ENCODE data around the gene TAOK1. TPM values are rescaled to one million over a fixed set of nuclear protein-coding genes. Genes with fewer than 3 reads are reported as not detected.

The TAOK1 gene
- total and polyA plus RNA-seq, 10 of the 15 experiments (the other 5 are each of a cell fraction or from before 2014, with no cell fraction given) = 2.0 to 27.1 (median 11.8) TPM

DNA sequence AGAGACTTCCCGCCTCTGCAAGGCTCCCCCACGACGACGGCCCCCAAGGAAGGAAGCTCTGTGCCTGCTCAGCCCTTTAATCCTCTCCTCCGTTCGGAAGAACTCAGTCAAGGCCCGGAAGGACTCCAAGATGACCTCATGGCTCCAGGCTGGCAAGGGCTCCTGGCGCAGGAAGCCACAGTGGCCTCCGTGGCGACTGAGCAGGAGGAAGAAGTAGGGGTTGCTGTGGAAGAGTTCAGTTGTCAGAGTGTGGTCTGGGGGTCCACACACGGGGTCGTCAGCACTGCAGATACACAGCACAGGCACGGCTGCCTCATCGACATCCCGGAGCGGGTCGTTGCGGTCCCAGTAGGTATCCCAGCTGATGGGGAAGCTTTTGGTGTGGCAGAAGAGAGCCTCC lies 172.5 kb downstream of the TAOK1 start:
- H3K79me2 ChIP-seq (ENCODE audit: control insufficient read depth, insufficient read depth, low read length) = peaks cover 7% of the 10 kb centered on the region; the same call in 1 of the 2 replicates
- ChIA-PET SMC1A (ENCODE audit: uncharacterized antibody, unreplicated experiment) (no interaction called here), CTCF (interaction anchor here (0.6 to 1.4 kb wide), 3 partner anchors 9 to 443 kb away, joined by 3 read pairs; no protein-coding TSS in a partner anchor), RAD21 (ENCODE audit: unreplicated experiment) (no interaction called here), POLR2A (no interaction called here)
- H3K4me3 ChIP-seq = no peak overlapping the region
- FAIRE-seq (no peak), ATAC-seq (no peak), DNase-seq (ENCODE audit: low read depth, low spot score) (no peak)
- H3K36me3 ChIP-seq (ENCODE audit: control insufficient read depth in 2 of 2, insufficient read depth in 2 of 2, low read length in 1 of 2) = peaks cover 2 to 3% of the 10 kb centered on the region in 2 experiments; a peak in 3 of 4 replicates
- no peak overlapping the region for H3K4me2 ChIP-seq (ENCODE audit: control insufficient read depth, insufficient read depth)
- intact Hi-C loops (cut with micrococcal nuclease; ENCODE audit: unreplicated experiment) (no loop called here), in situ Hi-C loops (cut with MboI) (no loop called here)
- H4K20me1 ChIP-seq (ENCODE audit: control insufficient read depth, insufficient read depth) = no peaks in the 10 kb centered on the region
- no peak overlapping the region for H3K9ac ChIP-seq (ENCODE audit: control insufficient read depth, insufficient read depth, low read length)
- no peak overlapping the region for H3K27ac ChIP-seq (ENCODE audit: control insufficient read depth, insufficient read depth)
- no TSS peak for BruUV-seq (replicated peaks)
- no peaks in the 10 kb centered on the region for H3K9me3 ChIP-seq (replicated peaks; ENCODE audit: control insufficient read depth, insufficient read depth, low read length)
- no peaks in the 10 kb centered on the region for H3K27me3 ChIP-seq (replicated peaks in 1 of 2; ENCODE audit: control insufficient read depth in 2 of 2, insufficient read depth in 2 of 2, low read length in 1 of 2)
- peaks cover 38% of the 10 kb centered on the region for H3K4me1 ChIP-seq (ENCODE audit: control insufficient read depth, insufficient read depth, low read length)
- no peak overlapping the region for H2AFZ ChIP-seq (ENCODE audit: control insufficient read depth, low read depth, low read length)
- WGBS (ENCODE audit: insufficient coverage, insufficient replicate concordance, low lambda C conversion rate, missing lambda C conversion rate) = 90% methylated on average over 18 of the region's 18 CpGs
- TF ChIP-seq, protein P1, sequence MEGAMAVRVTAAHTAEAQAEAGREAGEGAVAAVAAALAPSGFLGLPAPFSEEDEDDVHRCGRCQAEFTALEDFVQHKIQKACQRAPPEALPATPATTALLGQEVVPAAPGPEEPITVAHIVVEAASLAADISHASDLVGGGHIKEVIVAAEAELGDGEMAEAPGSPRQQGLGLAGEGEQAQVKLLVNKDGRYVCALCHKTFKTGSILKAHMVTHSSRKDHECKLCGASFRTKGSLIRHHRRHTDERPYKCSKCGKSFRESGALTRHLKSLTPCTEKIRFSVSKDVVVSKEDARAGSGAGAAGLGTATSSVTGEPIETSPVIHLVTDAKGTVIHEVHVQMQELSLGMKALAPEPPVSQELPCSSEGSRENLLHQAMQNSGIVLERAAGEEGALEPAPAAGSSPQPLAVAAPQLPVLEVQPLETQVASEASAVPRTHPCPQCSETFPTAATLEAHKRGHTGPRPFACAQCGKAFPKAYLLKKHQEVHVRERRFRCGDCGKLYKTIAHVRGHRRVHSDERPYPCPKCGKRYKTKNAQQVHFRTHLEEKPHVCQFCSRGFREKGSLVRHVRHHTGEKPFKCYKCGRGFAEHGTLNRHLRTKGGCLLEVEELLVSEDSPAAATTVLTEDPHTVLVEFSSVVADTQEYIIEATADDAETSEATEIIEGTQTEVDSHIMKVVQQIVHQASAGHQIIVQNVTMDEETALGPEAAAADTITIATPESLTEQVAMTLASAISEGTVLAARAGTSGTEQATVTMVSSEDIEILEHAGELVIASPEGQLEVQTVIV (IDR thresholded peaks at IDR 0.05; ENCODE audit: borderline replicate concordance, partially characterized antibody) = no peak
- TF ChIP-seq CHD4 (IDR thresholded peaks at IDR 0.05) = no peak
- TF ChIP-seq ETV6 (conservative IDR thresholded peaks at IDR 0.05 in 1 of 2, IDR thresholded peaks at IDR 0.05 in 1 of 2; ENCODE audit: borderline replicate concordance in 1 of 2, low read depth in 1 of 2) = no peak
- no peak for TF ChIP-seq BCL11A (IDR thresholded peaks at IDR 0.05; ENCODE audit: low read depth, low read length)
- no peak for TF ChIP-seq RAD51 (IDR thresholded peaks at IDR 0.05)
- TF ChIP-seq CBFB (IDR thresholded peaks at IDR 0.05; ENCODE audit: low read depth) = no peak
- no peak for TF ChIP-seq SUZ12 (IDR thresholded peaks at IDR 0.05; ENCODE audit: unreplicated experiment)
- TF ChIP-seq, protein P2, sequence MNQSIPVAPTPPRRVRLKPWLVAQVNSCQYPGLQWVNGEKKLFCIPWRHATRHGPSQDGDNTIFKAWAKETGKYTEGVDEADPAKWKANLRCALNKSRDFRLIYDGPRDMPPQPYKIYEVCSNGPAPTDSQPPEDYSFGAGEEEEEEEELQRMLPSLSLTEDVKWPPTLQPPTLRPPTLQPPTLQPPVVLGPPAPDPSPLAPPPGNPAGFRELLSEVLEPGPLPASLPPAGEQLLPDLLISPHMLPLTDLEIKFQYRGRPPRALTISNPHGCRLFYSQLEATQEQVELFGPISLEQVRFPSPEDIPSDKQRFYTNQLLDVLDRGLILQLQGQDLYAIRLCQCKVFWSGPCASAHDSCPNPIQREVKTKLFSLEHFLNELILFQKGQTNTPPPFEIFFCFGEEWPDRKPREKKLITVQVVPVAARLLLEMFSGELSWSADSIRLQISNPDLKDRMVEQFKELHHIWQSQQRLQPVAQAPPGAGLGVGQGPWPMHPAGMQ (IDR thresholded peaks at IDR 0.05; ENCODE audit: borderline replicate concordance) = no peak
- TF ChIP-seq, protein P3, sequence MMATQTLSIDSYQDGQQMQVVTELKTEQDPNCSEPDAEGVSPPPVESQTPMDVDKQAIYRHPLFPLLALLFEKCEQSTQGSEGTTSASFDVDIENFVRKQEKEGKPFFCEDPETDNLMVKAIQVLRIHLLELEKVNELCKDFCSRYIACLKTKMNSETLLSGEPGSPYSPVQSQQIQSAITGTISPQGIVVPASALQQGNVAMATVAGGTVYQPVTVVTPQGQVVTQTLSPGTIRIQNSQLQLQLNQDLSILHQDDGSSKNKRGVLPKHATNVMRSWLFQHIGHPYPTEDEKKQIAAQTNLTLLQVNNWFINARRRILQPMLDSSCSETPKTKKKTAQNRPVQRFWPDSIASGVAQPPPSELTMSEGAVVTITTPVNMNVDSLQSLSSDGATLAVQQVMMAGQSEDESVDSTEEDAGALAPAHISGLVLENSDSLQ (IDR thresholded peaks at IDR 0.05) = no peak
- TF ChIP-seq, protein P4, sequence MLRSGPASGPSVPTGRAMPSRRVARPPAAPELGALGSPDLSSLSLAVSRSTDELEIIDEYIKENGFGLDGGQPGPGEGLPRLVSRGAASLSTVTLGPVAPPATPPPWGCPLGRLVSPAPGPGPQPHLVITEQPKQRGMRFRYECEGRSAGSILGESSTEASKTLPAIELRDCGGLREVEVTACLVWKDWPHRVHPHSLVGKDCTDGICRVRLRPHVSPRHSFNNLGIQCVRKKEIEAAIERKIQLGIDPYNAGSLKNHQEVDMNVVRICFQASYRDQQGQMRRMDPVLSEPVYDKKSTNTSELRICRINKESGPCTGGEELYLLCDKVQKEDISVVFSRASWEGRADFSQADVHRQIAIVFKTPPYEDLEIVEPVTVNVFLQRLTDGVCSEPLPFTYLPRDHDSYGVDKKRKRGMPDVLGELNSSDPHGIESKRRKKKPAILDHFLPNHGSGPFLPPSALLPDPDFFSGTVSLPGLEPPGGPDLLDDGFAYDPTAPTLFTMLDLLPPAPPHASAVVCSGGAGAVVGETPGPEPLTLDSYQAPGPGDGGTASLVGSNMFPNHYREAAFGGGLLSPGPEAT (IDR thresholded peaks at IDR 0.05; ENCODE audit: low read depth) = no peak
- TF ChIP-seq YBX1 (IDR thresholded peaks at IDR 0.05) = no peak
- no peak for TF ChIP-seq STAT3 (IDR thresholded peaks at IDR 0.05; ENCODE audit: low read depth, low read length)
- TF ChIP-seq SUPT20H (IDR thresholded peaks at IDR 0.05; ENCODE audit: borderline replicate concordance, control insufficient read depth, low read depth, low read length) = no peak
- TF ChIP-seq, protein P5, sequence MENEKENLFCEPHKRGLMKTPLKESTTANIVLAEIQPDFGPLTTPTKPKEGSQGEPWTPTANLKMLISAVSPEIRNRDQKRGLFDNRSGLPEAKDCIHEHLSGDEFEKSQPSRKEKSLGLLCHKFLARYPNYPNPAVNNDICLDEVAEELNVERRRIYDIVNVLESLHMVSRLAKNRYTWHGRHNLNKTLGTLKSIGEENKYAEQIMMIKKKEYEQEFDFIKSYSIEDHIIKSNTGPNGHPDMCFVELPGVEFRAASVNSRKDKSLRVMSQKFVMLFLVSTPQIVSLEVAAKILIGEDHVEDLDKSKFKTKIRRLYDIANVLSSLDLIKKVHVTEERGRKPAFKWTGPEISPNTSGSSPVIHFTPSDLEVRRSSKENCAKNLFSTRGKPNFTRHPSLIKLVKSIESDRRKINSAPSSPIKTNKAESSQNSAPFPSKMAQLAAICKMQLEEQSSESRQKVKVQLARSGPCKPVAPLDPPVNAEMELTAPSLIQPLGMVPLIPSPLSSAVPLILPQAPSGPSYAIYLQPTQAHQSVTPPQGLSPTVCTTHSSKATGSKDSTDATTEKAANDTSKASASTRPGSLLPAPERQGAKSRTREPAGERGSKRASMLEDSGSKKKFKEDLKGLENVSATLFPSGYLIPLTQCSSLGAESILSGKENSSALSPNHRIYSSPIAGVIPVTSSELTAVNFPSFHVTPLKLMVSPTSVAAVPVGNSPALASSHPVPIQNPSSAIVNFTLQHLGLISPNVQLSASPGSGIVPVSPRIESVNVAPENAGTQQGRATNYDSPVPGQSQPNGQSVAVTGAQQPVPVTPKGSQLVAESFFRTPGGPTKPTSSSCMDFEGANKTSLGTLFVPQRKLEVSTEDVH (IDR thresholded peaks at IDR 0.05; ENCODE audit: low read depth, partially characterized antibody) = no peak
- no peak for TF ChIP-seq CHD2 (IDR thresholded peaks at IDR 0.05; ENCODE audit: borderline replicate concordance, low read depth, low read length)

All from GM12878 (cell line).